SK-N-SH (cell line): ENCODE results near the gene BAIAP3.
"Not testable (repeated sequence)": the region's sequence is repeated elsewhere in the genome, so short reads cannot be mapped to it uniquely, and the experiment has no call there.

Experiments used
- CTCF ChIP-seq: fragments of 200-600 bp; sonication (generic); IDR thresholded peaks from 2 replicates; pipeline ENCODE4 v1.6.1; 2017; ENCODE audit warnings: antibody characterized with exemption, mild to moderate bottlenecking, moderate library complexity
- EP300 ChIP-seq, 2 experiments: IDR thresholded peaks; 2 replicates each; pipeline versions ENCODE4 v1.4.0 to v1.6.1; 2012; ENCODE audit warnings: borderline replicate concordance in 1 of 2, low read depth in 1 of 2, low read length in 1 of 2
- POLR2AphosphoS5 ChIP-seq: IDR thresholded peaks from 2 replicates; pipeline ENCODE4 v1.6.1; 2012; ENCODE audit warnings: low read depth, low read length
- RFX5 ChIP-seq: IDR thresholded peaks from 2 replicates; pipeline ENCODE4 v1.6.1; 2012; ENCODE audit warnings: mild to moderate bottlenecking, improper control_type of control experiment, low read length
- TAF1 ChIP-seq: IDR thresholded peaks from 2 replicates; pipeline ENCODE4 v1.6.1; 2012; ENCODE audit warnings: low read depth, mild to moderate bottlenecking, low read length, moderate library complexity, borderline replicate concordance
- USF2 ChIP-seq: fragments of 150-350 bp; IDR thresholded peaks from 2 replicates; pipeline ENCODE4 v1.6.1; 2017; ENCODE audit warnings: antibody characterized with exemption, low read length, low read depth, borderline replicate concordance

GRCh38 chr16:1292808-1293207 is 40.6 kb upstream of the BAIAP3 start:
- not testable (repeated sequence) for TF ChIP-seq POLR2AphosphoS5; EP300 (IDR thresholded peaks at IDR 0.05; ENCODE audit: borderline replicate concordance in 1 of 2, low read depth in 1 of 2, low read length in 1 of 2); USF2; CTCF; RFX5; TAF1
